NCI-H774 (cell line): ENCODE data around the gene ADAP1.

Experiments
- DNase-seq: peaks from one replicate; lab custom pipeline; 2025; lab: John Stamatoyannopoulos, UW

Gene ADAP1

DNA sequence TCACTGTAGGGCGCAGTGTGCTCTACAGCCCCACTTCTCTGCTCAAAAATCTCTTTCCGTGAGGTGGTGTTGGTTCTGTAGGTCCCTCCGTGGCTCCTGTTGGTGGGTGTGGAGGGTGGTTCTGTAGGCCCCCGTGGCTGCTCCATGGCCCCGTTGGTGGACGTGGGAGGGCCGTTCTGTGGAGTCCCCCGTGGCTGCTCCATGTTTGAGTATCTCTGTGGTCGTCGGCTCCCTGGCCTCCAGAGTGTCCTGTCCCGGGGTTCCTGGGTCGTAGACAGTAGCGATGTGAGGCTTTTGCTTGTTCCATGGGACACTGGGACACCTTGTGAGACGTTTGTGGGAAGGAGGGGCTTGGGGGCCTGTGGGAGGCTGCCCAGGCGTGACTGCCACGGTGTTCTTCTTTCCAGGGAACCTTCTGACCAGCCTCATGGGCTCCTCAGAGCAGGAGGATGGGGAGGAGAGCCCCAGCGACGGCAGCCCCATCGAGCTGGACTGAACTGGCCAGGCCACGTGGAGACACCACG lies 59.5 kb downstream of the ADAP1 start:
- DNase-seq = no peak

DNA sequence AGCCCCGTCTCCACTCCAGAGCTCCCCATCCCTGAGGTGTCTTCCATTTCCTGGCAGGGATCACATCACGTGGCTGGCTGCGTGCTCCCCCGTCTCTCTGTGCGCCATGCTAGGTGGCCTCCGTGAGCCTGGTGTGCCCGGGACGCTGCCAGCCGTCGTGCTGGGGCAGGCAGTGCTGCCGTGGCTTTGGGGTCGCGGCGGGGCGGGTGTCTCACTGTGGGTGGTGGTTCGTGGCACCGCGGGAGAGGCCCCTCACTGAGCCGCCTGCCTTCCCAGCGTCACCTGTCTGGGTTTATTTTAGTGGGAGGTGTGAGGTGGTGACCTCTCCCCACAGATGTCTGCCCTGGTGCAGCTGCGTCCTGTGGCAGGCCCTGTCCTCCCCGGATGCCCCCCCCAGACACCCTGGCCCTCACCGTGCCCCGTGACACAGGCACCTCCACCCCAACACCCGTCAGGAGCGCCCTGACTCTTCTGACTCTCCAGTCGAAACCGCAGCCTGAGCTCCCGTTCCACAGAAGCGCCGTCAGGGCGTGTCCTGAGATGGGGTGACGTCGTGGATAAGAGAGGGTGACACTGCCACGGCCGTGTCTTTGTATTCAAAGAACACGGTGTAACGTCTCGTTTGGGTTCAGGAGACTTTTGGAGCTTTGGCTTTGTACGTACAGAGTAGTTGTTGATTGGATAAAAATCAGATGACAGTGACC lies 60.2 kb downstream of the ADAP1 start:
- DNase-seq = no peak

DNA sequence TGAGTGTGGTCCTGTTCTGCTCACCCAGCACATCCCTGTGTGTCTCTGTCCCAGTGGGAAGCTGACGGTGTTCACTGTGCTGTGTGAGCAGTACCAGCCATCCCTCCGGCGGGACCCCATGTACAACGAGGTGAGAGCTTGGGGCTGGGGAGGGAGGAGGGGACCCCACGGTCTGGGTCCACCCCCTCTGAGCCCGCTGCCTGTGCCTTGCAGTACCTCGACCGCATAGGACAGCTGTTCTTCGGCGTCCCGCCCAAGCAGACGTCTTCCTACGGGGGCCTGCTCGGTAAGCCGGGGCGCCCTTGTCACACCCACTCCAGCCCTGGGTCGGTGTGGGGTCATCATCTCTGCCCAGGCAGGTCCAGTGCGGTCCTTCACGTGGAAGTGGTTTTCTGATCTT lies 60.8 kb downstream of the ADAP1 start:
- DNase-seq = no peak

GRCh38 chr7:892648-893593 lies 61.6 kb downstream of the ADAP1 start:
- no peak for DNase-seq

- DNase-seq = no peak
Observed at GRCh38 chr7:891805-892204, 62.7 kb downstream of the ADAP1 start.

GRCh38 chr7:891291-891690 lies 63.2 kb downstream of the ADAP1 start:
- no peak for DNase-seq

- no peak for DNase-seq
Observed at GRCh38 chr7:890868-891267, 63.6 kb downstream of the ADAP1 start.

GRCh38 chr7:889391-889790 lies 65.1 kb downstream of the ADAP1 start:
- no peak for DNase-seq

DNA sequence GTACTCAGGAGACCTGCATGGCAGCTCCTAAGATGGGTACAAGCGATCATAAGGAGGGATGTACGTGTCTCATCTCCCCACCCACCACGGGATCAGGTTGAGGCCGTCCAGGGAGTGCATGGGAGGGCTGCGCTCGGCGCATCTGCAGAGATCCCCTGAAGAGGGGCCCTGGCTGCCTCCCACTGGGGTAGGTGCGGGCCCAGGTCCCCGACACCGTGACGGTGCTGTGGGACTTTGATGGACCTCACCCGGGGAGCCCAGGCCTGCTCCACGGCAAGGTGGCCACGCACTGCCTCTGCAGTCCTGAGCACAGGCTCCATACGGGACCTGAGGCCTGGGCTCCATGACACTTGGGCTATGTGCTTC lies 65.5 kb downstream of the ADAP1 start:
- DNase-seq = no peak

DNA sequence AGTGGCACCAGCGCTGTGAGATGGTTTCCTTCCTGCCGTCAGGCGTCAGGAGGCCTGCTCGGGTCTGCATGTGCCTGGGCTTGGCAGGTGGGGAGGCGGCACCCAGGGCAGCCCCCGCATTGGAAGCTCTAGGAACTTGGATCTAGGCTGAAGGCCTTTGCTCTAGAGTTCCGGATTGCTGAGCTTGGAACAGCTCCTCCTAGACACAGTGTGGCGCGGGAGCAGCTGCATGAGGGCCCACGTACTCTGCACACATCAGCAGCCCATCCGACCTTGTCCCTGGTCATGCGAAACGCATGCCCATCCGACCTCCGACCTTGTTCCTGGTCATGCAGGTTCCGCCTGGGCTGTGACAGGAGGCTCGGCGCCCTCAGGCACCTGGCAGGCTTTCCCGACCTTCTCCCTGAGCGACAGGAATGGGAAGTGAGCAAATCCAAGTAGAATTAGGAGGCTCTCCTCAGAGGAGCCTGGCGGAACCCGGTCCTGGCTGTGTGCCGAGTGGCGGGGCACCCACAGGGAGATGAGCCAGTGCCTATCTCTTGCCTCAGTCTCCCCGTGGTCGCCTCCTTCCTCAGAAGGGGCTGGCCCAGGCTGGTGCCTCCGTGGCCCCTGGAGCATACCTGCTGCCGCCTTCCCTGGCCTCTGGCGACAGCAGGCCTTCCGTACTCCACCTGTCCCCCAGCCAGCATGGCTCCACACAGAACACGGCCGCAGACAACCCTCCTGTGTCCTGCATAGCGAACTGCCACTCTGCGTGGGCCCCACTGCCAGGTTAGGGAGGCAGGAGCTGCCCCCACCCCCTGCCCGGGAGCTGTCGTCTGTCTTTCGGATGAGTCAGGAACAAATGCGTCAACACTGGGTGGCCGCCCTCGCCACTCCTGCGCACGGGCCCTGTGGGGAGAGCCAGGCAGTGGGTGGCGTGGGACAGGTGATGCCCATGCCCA lies 66.1 kb downstream of the ADAP1 start:
- DNase-seq = no peak

- DNase-seq = no peak
Observed at GRCh38 chr7:887488-887820, 67.0 kb downstream of the ADAP1 start.

GRCh38 chr7:886626-887487 lies 67.6 kb downstream of the ADAP1 start:
- no peak for DNase-seq

- no peak for DNase-seq
Observed at GRCh38 chr7:885893-886625, 68.4 kb downstream of the ADAP1 start.

GRCh38 chr7:885261-885892 lies 69.1 kb downstream of the ADAP1 start:
- no peak for DNase-seq

DNA sequence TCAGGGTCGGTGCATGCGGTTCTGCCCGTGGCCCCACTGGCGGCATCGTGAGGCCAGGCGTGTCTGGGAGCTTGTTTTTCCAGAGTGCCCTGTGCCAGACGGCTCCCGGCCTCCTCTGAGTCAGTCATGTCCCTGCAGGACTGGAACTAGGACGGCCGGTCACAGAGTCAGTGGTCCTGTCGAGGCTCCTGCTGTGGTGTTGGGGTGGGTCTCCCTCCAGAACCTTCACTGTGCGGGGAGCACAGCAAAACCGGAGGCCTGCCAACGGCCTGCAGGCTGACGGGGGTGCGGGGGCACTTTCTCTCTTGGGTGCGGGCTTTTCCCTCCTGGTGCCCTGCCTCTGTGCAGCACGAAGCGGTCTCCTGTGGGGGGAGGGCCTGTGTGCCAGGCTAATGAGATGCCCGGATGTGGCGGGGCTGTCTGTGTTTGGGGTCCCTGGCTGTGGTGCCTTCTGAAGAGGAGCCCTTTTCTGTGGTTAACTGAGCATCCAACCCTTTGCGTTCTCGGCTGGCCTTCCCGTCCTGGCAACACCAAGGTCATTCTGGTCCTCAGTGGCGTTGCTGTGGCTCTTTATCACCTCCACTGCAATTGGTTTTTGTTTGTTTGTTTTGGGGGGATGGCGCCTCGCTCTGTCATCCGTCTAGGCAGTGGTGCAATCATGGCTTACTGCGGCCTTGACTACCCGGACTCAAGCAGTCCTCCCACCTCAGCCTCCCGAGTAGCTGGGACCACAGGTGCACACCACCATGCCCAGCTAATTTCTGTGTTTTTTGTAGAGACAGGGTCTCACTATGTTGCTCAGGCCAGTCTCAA lies 70.1 kb downstream of the ADAP1 start:
- no peak for DNase-seq

GRCh38 chr7:883055-884021 lies 71.1 kb downstream of the ADAP1 start:
- DNase-seq = no peak

DNA sequence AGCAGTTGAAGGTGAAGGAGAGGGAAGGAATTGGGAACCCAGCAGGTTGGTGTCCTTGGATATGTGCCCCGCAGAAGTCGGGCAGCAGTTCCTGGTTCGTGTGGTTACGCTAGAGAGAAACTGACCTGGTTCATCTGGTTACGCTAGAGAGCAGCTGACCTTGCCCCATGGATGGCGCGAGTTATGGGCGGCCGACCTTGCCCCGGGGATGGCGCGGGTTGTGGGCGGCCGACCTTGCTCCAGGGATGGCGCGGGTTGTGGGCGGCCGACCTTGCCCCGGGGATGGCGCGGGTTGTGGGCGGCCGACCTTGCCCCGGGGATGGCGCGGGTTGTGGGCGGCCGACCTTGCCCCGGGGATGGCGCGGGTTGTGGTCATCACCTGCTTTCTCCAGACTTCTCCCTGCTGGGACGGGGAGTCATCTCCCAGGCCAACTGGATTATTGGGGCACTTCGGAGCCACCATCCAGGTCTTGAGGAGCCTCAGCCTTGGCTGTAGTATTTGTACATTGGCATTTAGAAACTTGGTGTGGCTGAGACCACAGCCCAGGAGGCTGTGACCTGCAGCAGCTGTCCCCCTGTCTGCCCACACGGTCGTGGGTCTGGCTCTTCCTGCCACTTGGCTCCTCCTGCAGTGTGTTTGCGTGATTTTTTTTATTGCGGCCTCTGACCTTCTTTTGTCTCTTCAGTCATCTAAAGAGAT lies 72.0 kb downstream of the ADAP1 start:
- DNase-seq = no peak
